H1 (cell line): Measurements from ENCODE around the gene DVL2. TPM values are rescaled to one million over a fixed set of nuclear protein-coding genes. Genes with fewer than 3 reads are reported as not detected.
A peak's percentile ranks its signal among the peaks of the same experiment; 100 is the strongest.

Experiments used
- CTCF ChIA-PET: fragments of 300-600 bp; sonication (Branson Sonifier 250); formaldehyde crosslinking; loops from one replicate; lab custom pipeline; 2021; ENCODE audit not compliant: partially characterized antibody; lab: Charles Lee
- POLR2A ChIA-PET: fragments of 300-600 bp; sonication (Branson Sonifier 250); formaldehyde crosslinking; loops from one replicate; lab custom pipeline; 2021; ENCODE audit warnings: inconsistent platforms; ENCODE audit not compliant: partially characterized antibody; lab: Charles Lee
- DNase-seq, 2 experiments: peaks; one replicate each; pipeline versions ENCODE4 v3.0.0 to v3.0.0-alpha.2; 2010 to 2022; ENCODE audit warnings: low spot score in 2 of 2, low read depth in 1 of 2, mixed read lengths in 1 of 2
- FAIRE-seq: peaks from 2 replicates; lab custom pipeline; 2011; peaks lifted over from hg19 to GRCh38; lab: Jason Lieb, UNC
- H2AFZ ChIP-seq: 2 replicates; pipeline ENCODE4 v1.8.1; 2012; ENCODE audit warnings: low read length, inconsistent platforms
- H2AK5ac ChIP-seq: 2 replicates; pipeline ENCODE4 v1.6.1; 2013; ENCODE audit warnings: low read depth, low read length
- H2BK120ac ChIP-seq: replicated peaks from 2 replicates; pipeline ENCODE3; 2013; ENCODE audit warnings: low read depth, low read length, inconsistent platforms
- H2BK12ac ChIP-seq: 2 replicates; pipeline ENCODE4 v1.6.1; 2013; ENCODE audit warnings: low read depth, low read length
- H2BK15ac ChIP-seq: 2 replicates; pipeline ENCODE4 v1.6.1; 2013; ENCODE audit warnings: low read length
- H2BK20ac ChIP-seq: 2 replicates; pipeline ENCODE4 v1.6.1; 2013; ENCODE audit warnings: low read length
- H2BK5ac ChIP-seq: 2 replicates; pipeline ENCODE4 v1.6.1; 2013; ENCODE audit warnings: low read depth, low read length
- H3K14ac ChIP-seq: 2 replicates; pipeline ENCODE4 v1.6.1; 2013; ENCODE audit warnings: inconsistent platforms; ENCODE audit not compliant: insufficient read length
- H3K18ac ChIP-seq: 2 replicates; pipeline ENCODE4 v1.6.1; 2013; ENCODE audit warnings: low read length; ENCODE audit errors: extremely low read depth
- H3K23ac ChIP-seq: 2 replicates; pipeline ENCODE4 v1.6.1; 2013; ENCODE audit warnings: inconsistent platforms; ENCODE audit not compliant: insufficient read length
- H3K23me2 ChIP-seq: 2 replicates; pipeline ENCODE4 v1.6.1; 2013; ENCODE audit warnings: low read depth, low read length
- H3K27ac ChIP-seq: 2 replicates; pipeline ENCODE4 v1.6.1; 2011; ENCODE audit warnings: low read depth, low read length, inconsistent platforms
- H3K27me3 ChIP-seq, 4 experiments: replicated peaks in 1 of 4; 1 replicate in 1 of 4; 2 replicates in 3 of 4; pipeline versions ENCODE4 v1.6.1 to v1.8.1; 2011 to 2013; ENCODE audit warnings: low read length in 3 of 4, mild to moderate bottlenecking in 3 of 4, inconsistent platforms in 2 of 4, mixed read lengths in 2 of 4, moderate library complexity in 1 of 4; ENCODE audit not compliant: control insufficient read depth in 3 of 4, insufficient read depth in 3 of 4; ENCODE audit errors: extremely low read depth in 1 of 4
- H3K36me3 ChIP-seq, 4 experiments: 2 replicates each; pipeline versions ENCODE4 v1.6.1 to v1.8.1; 2011 to 2013; ENCODE audit warnings: mild to moderate bottlenecking in 4 of 4, low read length in 3 of 4, moderate library complexity in 2 of 4, control low read depth in 1 of 4, inconsistent platforms in 1 of 4; ENCODE audit not compliant: insufficient read depth in 4 of 4, control insufficient read depth in 2 of 4
- H3K4ac ChIP-seq: replicated peaks from 2 replicates; pipeline ENCODE3; 2013; ENCODE audit warnings: low read length, low read depth, mixed read lengths, inconsistent platforms; ENCODE audit not compliant: insufficient read length
- H3K4me1 ChIP-seq, 4 experiments: replicated peaks in 1 of 4; 1 replicate in 1 of 4; 2 replicates in 3 of 4; pipeline versions ENCODE4 v1.6.1 to v1.8.1; 2011 to 2013; ENCODE audit warnings: low read length in 3 of 4, inconsistent platforms in 2 of 4, mixed read lengths in 1 of 4; ENCODE audit not compliant: insufficient read depth in 4 of 4, control insufficient read depth in 3 of 4
- H3K4me2 ChIP-seq, 2 experiments: 2 replicates each; pipeline versions ENCODE4 v1.6.1 to v1.8.1; 2011 to 2013; ENCODE audit warnings: low read depth in 2 of 2, low read length in 2 of 2, control low read depth in 1 of 2, inconsistent platforms in 1 of 2, mild to moderate bottlenecking in 1 of 2; ENCODE audit not compliant: insufficient read depth in 1 of 2
- H3K4me3 ChIP-seq, 4 experiments: fragments of 200-600, 300-600 bp in 1 of 4; sonication (generic), shearing (Covaris generic), sonication (Bioruptor Twin) in 1 of 4; 2 replicates each; pipeline versions ENCODE4 v1.5.1 to v1.8.1; 2011 to 2016; ENCODE audit warnings: low read length in 4 of 4, low read depth in 3 of 4, control low read depth in 2 of 4, inconsistent platforms in 2 of 4, mild to moderate bottlenecking in 2 of 4, mixed read lengths in 1 of 4, moderate library complexity in 1 of 4; ENCODE audit not compliant: insufficient read depth in 2 of 4; ENCODE audit errors: extremely low read depth in 1 of 4
- H3K56ac ChIP-seq: replicated peaks from 2 replicates; pipeline ENCODE3; 2013; ENCODE audit warnings: low read depth, mild to moderate bottlenecking, mixed read lengths, low read length, inconsistent platforms; ENCODE audit not compliant: insufficient read length
- H3K79me1 ChIP-seq: 2 replicates; pipeline ENCODE4 v1.6.1; 2013; ENCODE audit warnings: low read depth, low read length, control low read depth
- H3K79me2 ChIP-seq, 2 experiments: 2 replicates each; pipeline versions ENCODE4 v1.6.1 to v1.8.1; 2012 to 2013; ENCODE audit warnings: low read length in 2 of 2, mild to moderate bottlenecking in 2 of 2, inconsistent platforms in 1 of 2; ENCODE audit not compliant: insufficient read depth in 2 of 2, control insufficient read depth in 1 of 2
- H3K9ac ChIP-seq, 4 experiments: replicated peaks in 1 of 4; 1 replicate in 1 of 4; 2 replicates in 3 of 4; pipeline versions ENCODE4 v1.6.1 to v1.8.1; 2011 to 2013; ENCODE audit warnings: low read depth in 3 of 4, low read length in 3 of 4, control low read depth in 2 of 4, mild to moderate bottlenecking in 2 of 4, moderate library complexity in 2 of 4, inconsistent platforms in 1 of 4; ENCODE audit errors: extremely low read depth in 1 of 4
- H3K9me3 ChIP-seq, 2 experiments: 2 replicates each; pipeline versions ENCODE4 v1.6.1 to v1.8.1; 2012 to 2013; ENCODE audit warnings: mild to moderate bottlenecking in 2 of 2, moderate library complexity in 2 of 2, control low read depth in 1 of 2, inconsistent platforms in 1 of 2, low read depth in 1 of 2, low read length in 1 of 2, mixed read lengths in 1 of 2; ENCODE audit not compliant: insufficient read depth in 2 of 2
- H4K20me1 ChIP-seq, 2 experiments: replicated peaks in 1 of 2; 2 replicates each; pipeline versions ENCODE3 to v1.8.1; 2011 to 2013; ENCODE audit warnings: inconsistent platforms in 2 of 2, low read length in 2 of 2, mild to moderate bottlenecking in 1 of 2; ENCODE audit not compliant: insufficient read depth in 2 of 2, control insufficient read depth in 1 of 2
- H4K5ac ChIP-seq: 2 replicates; pipeline ENCODE4 v1.6.1; 2013; ENCODE audit warnings: low read length, low read depth, mixed read lengths, inconsistent platforms; ENCODE audit not compliant: insufficient read length
- H4K8ac ChIP-seq: 2 replicates; pipeline ENCODE4 v1.8.0; 2013; ENCODE audit warnings: mild to moderate bottlenecking, moderate library complexity, low read length, inconsistent platforms; ENCODE audit not compliant: insufficient read depth; ENCODE audit errors: extremely low read depth
- H4K91ac ChIP-seq: replicated peaks from 2 replicates; pipeline ENCODE3; 2013; ENCODE audit warnings: low read length, mixed read lengths, inconsistent platforms; ENCODE audit not compliant: insufficient read length
- HDAC2 ChIP-seq, 2 experiments: fragments of 300-600 bp in 1 of 2; sonication (generic) in 1 of 2; IDR thresholded peaks; 2 replicates each; pipeline ENCODE4 v1.6.1; 2011 to 2012; ENCODE audit warnings: low read depth in 2 of 2, low read length in 2 of 2, mild to moderate bottlenecking in 2 of 2, moderate library complexity in 2 of 2, borderline replicate concordance in 1 of 2, inconsistent platforms in 1 of 2
- NANOG ChIP-seq: IDR thresholded peaks from 2 replicates; pipeline ENCODE4 v1.6.1; 2011; ENCODE audit warnings: low read length, low read depth, mild to moderate bottlenecking, inconsistent platforms; ENCODE audit not compliant: insufficient read depth, poor library complexity, severe bottlenecking
- POLR2A ChIP-seq, 2 experiments: IDR thresholded peaks; 1 replicate in 1 of 2; 2 replicates in 1 of 2; pipeline ENCODE4 v1.6.1; 2011; ENCODE audit warnings: low read depth in 2 of 2, low read length in 2 of 2, mild to moderate bottlenecking in 2 of 2; ENCODE audit errors: control extremely low read depth in 1 of 2
- POLR2AphosphoS5 ChIP-seq: IDR thresholded peaks from 2 replicates; pipeline ENCODE4 v1.6.1; 2011; ENCODE audit warnings: low read depth, low read length
- TCF12 ChIP-seq: IDR thresholded peaks from 2 replicates; pipeline ENCODE4 v1.6.1; 2011; ENCODE audit warnings: low read depth, mild to moderate bottlenecking, low read length
- ZNF274 ChIP-seq: IDR thresholded peaks from 2 replicates; pipeline ENCODE4 v1.7.0; 2012; ENCODE audit warnings: low read length, borderline replicate concordance; ENCODE audit errors: extremely low read depth
- WGBS, 2 experiments: shearing (Covaris generic) in 1 of 2; methylation state at CpG; one replicate each; pipeline versions ENCODE4 v1.1.6 to v1.1.7; 2013 to 2015; ENCODE audit warnings: low lambda C conversion rate in 2 of 2, mixed read lengths in 2 of 2, inconsistent platforms in 1 of 2, low coverage in 1 of 2, missing lambda C conversion rate in 1 of 2; ENCODE audit not compliant: insufficient replicate concordance in 2 of 2, insufficient coverage in 1 of 2, insufficient read length in 1 of 2; ENCODE audit errors: extremely low coverage in 1 of 2, missing lambda C conversion rate in 1 of 2; 5-methylcytosine and 5-hydroxymethylcytosine counted together
- polyA plus RNA-seq, 7 experiments: library from polyadenylated mRNA; depleted of rRNA in 3 of 7; stranded (reverse) in 5 of 7; unstranded in 2 of 7; fragments of >200 nt in 5 of 7; fragments of 200-250 nt in 2 of 7; gene quantifications; 1 replicate in 5 of 7; 2 replicates in 1 of 7; 4 replicates in 1 of 7; pipeline versions ENCODE4 v1.2.1 to v1.2.3, GENCODE V29; 2011 to 2013; ENCODE audit warnings: missing spikeins in 2 of 7, mixed read lengths in 2 of 7
- total RNA-seq: library from RNA; stranded (reverse); fragmentation: NEBNext Ultra II Directional; extraction: Animal tissue kit (Norgen Biotek cat#: 25700); gene quantifications from 2 replicates; pipeline ENCODE4 v1.2.1, GENCODE V29; 2021

DVL2 gene
- total and polyA plus RNA-seq, 2 of the 8 experiments (the other 6 are each of a cell fraction or from before 2014, with no cell fraction given): 19.0 to 59.6 TPM

DNA sequence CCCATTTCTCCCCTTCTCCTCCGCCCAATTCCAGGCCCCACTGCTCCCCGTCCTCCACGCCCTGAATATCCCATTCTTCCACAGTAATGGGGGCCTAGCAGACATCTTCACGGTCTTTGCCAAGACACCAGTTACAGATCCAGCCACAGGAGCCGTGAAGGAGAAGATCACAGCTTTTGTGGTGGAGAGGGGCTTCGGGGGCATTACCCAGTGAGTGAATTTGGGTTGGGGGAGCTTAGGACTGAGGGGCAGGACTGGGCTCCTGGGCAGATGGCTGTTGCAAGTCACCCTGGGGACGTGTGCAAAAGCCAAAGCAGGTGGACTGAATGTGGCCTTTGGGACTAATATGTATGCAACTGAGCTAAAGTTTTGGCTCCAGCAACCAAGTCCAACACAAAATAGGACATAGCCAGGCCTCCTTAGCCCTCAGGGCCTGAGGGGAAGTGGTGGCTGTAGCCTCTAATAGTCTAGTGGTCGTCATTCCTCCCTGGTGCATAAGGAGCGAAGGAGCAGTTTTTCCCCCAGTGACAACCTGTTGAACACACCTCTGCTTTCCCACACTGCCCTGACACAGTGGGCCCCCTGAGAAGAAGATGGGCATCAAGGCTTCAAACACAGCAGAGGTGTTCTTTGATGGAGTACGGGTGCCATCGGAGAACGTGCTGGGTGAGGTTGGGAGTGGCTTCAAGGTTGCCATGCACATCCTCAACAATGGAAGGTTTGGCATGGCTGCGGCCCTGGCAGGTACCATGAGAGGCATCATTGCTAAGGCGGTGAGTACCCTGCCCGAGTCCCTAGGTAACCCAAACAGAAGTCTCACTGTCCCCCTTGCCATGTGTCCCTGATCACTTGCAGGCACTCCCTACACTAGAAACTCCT, 12.0 kb downstream of the DVL2 start:
- H2BK120ac ChIP-seq: no peak overlapping the region
- peaks cover 14 to 33% of the 10 kb centered on the region in 2 experiments for H4K20me1 ChIP-seq
- 0 out of 2 replicates have a peak overlapping the region, but pooled peaks have one; percentile 40 for H3K27ac ChIP-seq
- H2BK12ac ChIP-seq: no peak overlapping the region
- no peak overlapping the region for H3K14ac ChIP-seq
- DNase-seq: no peak
- H3K4me3 ChIP-seq: no peak overlapping the region
- WGBS, 2 experiments: 92% methylated on average over 15 of the region's 15 CpGs; no CpG with 5 or more reads in 1 of the 2 experiments
- no peak for FAIRE-seq
- H3K18ac ChIP-seq: no peak overlapping the region
- no peak overlapping the region for H4K91ac ChIP-seq
- H2BK15ac ChIP-seq: no peak overlapping the region
- peaks cover 18 to 52% (median 41%) of the 10 kb centered on the region in 4 experiments for H3K36me3 ChIP-seq
- H3K9me3 ChIP-seq: no peaks in the 10 kb centered on the region
- H2AK5ac ChIP-seq: no peak overlapping the region
- H3K79me2 ChIP-seq: no peaks in the 10 kb centered on the region
- no peaks in the 10 kb centered on the region for H3K27me3 ChIP-seq
- H4K5ac ChIP-seq: no peak overlapping the region
- H3K4me2 ChIP-seq: no peak overlapping the region
- ChIA-PET CTCF (interaction anchor here (0.9 to 4.3 kb wide), 9 partner anchors 9 to 75 kb away, joined by 3 to 46 read pairs (median 10); partner anchors contain the start of genes DVL2, GABARAP and PHF23), POLR2A (interaction anchor here (0.7 to 10.7 kb wide), 10 partner anchors 9 to 91 kb away, joined by 3 to 386 read pairs (median 16); partner anchors contain the start of genes CLDN7, CTDNEP1, DVL2 and ELP5)
- H2BK5ac ChIP-seq: no peak overlapping the region
- H3K4me1 ChIP-seq: peaks cover 6 to 19% (median 12%) of the 10 kb centered on the region in 4 experiments; a peak in 6 of 7 replicates
- no peak overlapping the region for H3K23ac ChIP-seq
- no peak overlapping the region for H2AFZ ChIP-seq
- no peak overlapping the region for H3K9ac ChIP-seq
- no peak overlapping the region for H4K8ac ChIP-seq
- TF ChIP-seq ZNF274: no peak
- TF ChIP-seq TCF12: no peak
- TF ChIP-seq HDAC2 (IDR thresholded peaks at IDR 0.05; ENCODE audit: borderline replicate concordance in 1 of 2, low read depth in 2 of 2, low read length in 2 of 2): no peak
- peak in 1 of 2 experiments; percentile 13; a peak in 1 of 3 replicates for TF ChIP-seq POLR2A (IDR thresholded peaks at IDR 0.05; ENCODE audit: control extremely low read depth in 1 of 2, low read depth in 2 of 2, low read length in 2 of 2)
- TF ChIP-seq POLR2AphosphoS5: peak; percentile 40
- TF ChIP-seq NANOG: no peak
- no peak overlapping the region for H2BK20ac ChIP-seq
- H3K79me1 ChIP-seq: no peaks in the 10 kb centered on the region
- peaks cover 5% of the 10 kb centered on the region; the same call in 1 of the 2 replicates for H3K23me2 ChIP-seq
- H3K4ac ChIP-seq: no peak overlapping the region
- H3K56ac ChIP-seq: no peak overlapping the region
